B cell (primary cell): ENCODE results near the gene DCUN1D1. TPM values are rescaled to one million over a fixed set of nuclear protein-coding genes. Genes with fewer than 3 reads are reported as not detected.

Experiments used
- ATAC-seq: fragments of 200-7000 bp; cut with Tn5 transposase; one replicate; pipeline ENCODE4 v1.10.0; 2021; ENCODE audit warnings: low read depth, mild to moderate bottlenecking, moderate number of reproducible peaks, moderate library complexity
- CTCF ChIA-PET: fragments of 350-600 bp; sonication (Branson Sonifier 250); formaldehyde crosslinking; loops from one replicate; lab custom pipeline; 2021; ENCODE audit warnings: antibody characterized with exemption, inconsistent platforms; lab: Charles Lee
- POLR2A ChIA-PET: fragments of 350-600 bp; sonication (Branson Sonifier 250); formaldehyde crosslinking; loops from one replicate; lab custom pipeline; 2021; ENCODE audit warnings: antibody characterized with exemption; lab: Charles Lee
- DNase-seq: peaks from one replicate; pipeline ENCODE4 v3.0.0; 2013
- H2AFZ ChIP-seq: 2 replicates; pipeline ENCODE4 v1.6.1; 2012; ENCODE audit warnings: mild to moderate bottlenecking, low read depth, low read length; ENCODE audit not compliant: insufficient read depth, poor library complexity, severe bottlenecking
- H3K27ac ChIP-seq, 2 donors: 1 replicate in 1 of 2; 2 replicates in 1 of 2; pipeline ENCODE4 v1.5.1; 2012 to 2013; ENCODE audit warnings: low read length in 2 of 2, mild to moderate bottlenecking in 2 of 2, moderate library complexity in 1 of 2
- H3K27me3 ChIP-seq, 4 experiments: fragments of 200-600 bp in 1 of 4; sonication (generic) in 1 of 4; replicated peaks in 1 of 4; 1 replicate in 2 of 4; 2 replicates in 2 of 4; pipeline versions ENCODE4 v1.6.1 to v1.7.0; 2013 to 2016; ENCODE audit warnings: low read length in 3 of 4, mild to moderate bottlenecking in 2 of 4, mixed read lengths in 1 of 4, moderate library complexity in 1 of 4; ENCODE audit not compliant: insufficient read depth in 4 of 4, control insufficient read depth in 3 of 4; ENCODE audit errors: control extremely low read depth in 1 of 4
- H3K36me3 ChIP-seq, 2 experiments: replicated peaks in 1 of 2; 1 replicate in 1 of 2; 2 replicates in 1 of 2; pipeline versions ENCODE4 v1.6.1 to v1.7.1; 2013; ENCODE audit warnings: low read length in 1 of 2; ENCODE audit not compliant: insufficient read depth in 2 of 2, control insufficient read depth in 1 of 2; ENCODE audit errors: control extremely low read depth in 1 of 2, extremely low read depth in 1 of 2
- H3K4me1 ChIP-seq, 2 donors: fragments of 200-600 bp in 1 of 2; sonication (generic) in 1 of 2; 1 replicate in 1 of 2; 2 replicates in 1 of 2; pipeline versions ENCODE4 v1.5.1 to v1.6.1; 2013 to 2017; ENCODE audit warnings: low read length in 2 of 2; ENCODE audit not compliant: control insufficient read depth in 2 of 2, insufficient read depth in 2 of 2
- H3K4me2 ChIP-seq: replicated peaks from 2 replicates; pipeline ENCODE3; 2012; ENCODE audit warnings: mild to moderate bottlenecking, low read depth, low read length; ENCODE audit not compliant: poor library complexity, severe bottlenecking
- H3K4me3 ChIP-seq, 5 experiments: fragments of 200-600 bp in 1 of 5; sonication (generic) in 1 of 5; 1 replicate in 3 of 5; 2 replicates in 2 of 5; pipeline versions ENCODE4 v1.5.1 to v1.7.0; 2011 to 2016; ENCODE audit warnings: low read length in 4 of 5, mild to moderate bottlenecking in 4 of 5, low read depth in 2 of 5, control low read depth in 1 of 5, moderate library complexity in 1 of 5; ENCODE audit not compliant: insufficient read depth in 1 of 5; ENCODE audit errors: control extremely low read depth in 1 of 5, extremely low read depth in 1 of 5
- H3K79me2 ChIP-seq: fragments of 200-600 bp; sonication (generic); one replicate; pipeline ENCODE4 v1.6.0; 2016; ENCODE audit warnings: low read length; ENCODE audit not compliant: control insufficient read depth, insufficient read depth
- H3K9ac ChIP-seq: fragments of 200-600 bp; sonication (generic); 2 replicates; pipeline ENCODE4 v1.6.1; 2017; ENCODE audit warnings: mild to moderate bottlenecking, low read length, moderate library complexity
- H3K9me3 ChIP-seq, 3 donors: one replicate each; pipeline versions ENCODE4 v1.6.1 to v1.7.1; 2013; ENCODE audit warnings: low read length in 2 of 3; ENCODE audit not compliant: control insufficient read depth in 2 of 3, insufficient read depth in 1 of 3; ENCODE audit errors: control extremely low read depth in 1 of 3
- H4K20me1 ChIP-seq: 2 replicates; pipeline ENCODE4 v1.6.0; 2012; ENCODE audit warnings: mild to moderate bottlenecking, low read length; ENCODE audit not compliant: insufficient read depth, control insufficient read depth, poor library complexity, severe bottlenecking
- H3K27ac Mint-ChIP-seq: one replicate; pipeline ENCODE4 v1.8.0; 2021; ENCODE audit warnings: mixed read lengths
- H3K27me3 Mint-ChIP-seq: one replicate; pipeline ENCODE4 v1.8.0; 2021; ENCODE audit warnings: mixed read lengths
- H3K4me1 Mint-ChIP-seq: one replicate; pipeline ENCODE4 v1.8.0; 2021; ENCODE audit warnings: mixed read lengths
- H3K4me3 Mint-ChIP-seq: one replicate; pipeline ENCODE4 v1.8.0; 2021; ENCODE audit warnings: mixed read lengths
- H3K9me3 Mint-ChIP-seq: one replicate; pipeline ENCODE4 v1.8.0; 2022; ENCODE audit warnings: mixed read lengths; ENCODE audit not compliant: insufficient read depth
- CTCF ChIP-seq: fragments of 200-600 bp; IDR thresholded peaks from one replicate; pipeline ENCODE4 v1.8.0; 2022; ENCODE audit warnings: antibody characterized with exemption, mild to moderate bottlenecking
- EZH2 ChIP-seq: IDR thresholded peaks from 2 replicates; pipeline ENCODE4 v1.6.1; 2012; ENCODE audit warnings: borderline replicate concordance, low read depth, mild to moderate bottlenecking, moderate library complexity, low read length; ENCODE audit not compliant: insufficient read depth, poor library complexity, severe bottlenecking
- WGBS: methylation state at CpG from one replicate; pipeline ENCODE4 v1.1.5; 2013; ENCODE audit warnings: missing lambda C conversion rate; ENCODE audit not compliant: insufficient coverage; 5-methylcytosine and 5-hydroxymethylcytosine counted together
- intact Hi-C: fragments of 100-400 bp; cut with micrococcal nuclease; formaldehyde crosslinking; loops from one replicate; pipeline ENCODE4 v1.10.0; 2022
- polyA plus RNA-seq: library from polyadenylated mRNA; depleted of rRNA; stranded (reverse); fragments of >200 nt; gene quantifications from 2 replicates; pipeline ENCODE4 v1.2.3, GENCODE V29; 2012
- total RNA-seq, 2 donors: library from RNA; stranded (reverse); fragments of 120-200 nt in 1 of 2; gene quantifications; 1 replicate in 1 of 2; 2 replicates in 1 of 2; pipeline versions ENCODE4 v1.2.3 to v1.2.4, GENCODE V29; 2013 to 2022

Gene DCUN1D1
- total and polyA plus RNA-seq, 2 donors (not counting 1 experiment from before 2014, with no cell fraction given): 3.7 to 35.5 TPM

- H3K27ac Mint-ChIP-seq: no peak overlapping the region
- peaks cover 4 to 8% of the 10 kb centered on the region in 2 experiments for H3K36me3 ChIP-seq
- no peaks in the 10 kb centered on the region for H4K20me1 ChIP-seq
- no peak overlapping the region for H3K4me3 ChIP-seq
- intact Hi-C loops: no loop called here
- DNase-seq: no peak
- POLR2A ChIA-PET: no interaction called here
- CTCF ChIA-PET: no interaction called here
- peaks cover 4% of the 10 kb centered on the region for H3K9me3 Mint-ChIP-seq
- ATAC-seq: no peak
- peaks cover 0 to 2% (median 0%) of the 10 kb centered on the region in 3 donors for H3K9me3 ChIP-seq
- no peaks in the 10 kb centered on the region for H3K27me3 Mint-ChIP-seq
- no peak for TF ChIP-seq EZH2
- TF ChIP-seq CTCF: no peak
- H3K4me1 Mint-ChIP-seq: peaks cover 12% of the 10 kb centered on the region
- H3K27me3 ChIP-seq: no peaks in the 10 kb centered on the region
- no peak overlapping the region for H3K27ac ChIP-seq
- H3K4me2 ChIP-seq: no peak overlapping the region
- H3K4me1 ChIP-seq: peaks cover 0 to 5% of the 10 kb centered on the region in 2 donors
- no peak overlapping the region for H2AFZ ChIP-seq
- H3K9ac ChIP-seq: no peak overlapping the region
- no CpG with 5 or more reads among the region's 4 CpGs for WGBS
- H3K79me2 ChIP-seq: no peaks in the 10 kb centered on the region
- no peak overlapping the region for H3K4me3 Mint-ChIP-seq
Observed at GRCh38 chr3:182921665-182922355, 58.5 kb downstream of the DCUN1D1 start.

- TF ChIP-seq EZH2 (no peak), CTCF (no peak)
Observed at GRCh38 chr3:182920515-182921084, 59.7 kb downstream of the DCUN1D1 start.

More at GRCh38 chr3:182920515-182921084, 59.7 kb downstream of the DCUN1D1 start:
- no peaks in the 10 kb centered on the region for H3K27me3 Mint-ChIP-seq
- Histone ChIP-seq H3K27me3 (no peaks in the 10 kb centered on the region), H3K9me3 (no peaks in the 10 kb centered on the region), H3K9ac (no peak overlapping the region), H3K4me1 (peaks cover 0 to 4% of the 10 kb centered on the region in 2 donors), H4K20me1 (no peaks in the 10 kb centered on the region), H3K79me2 (no peaks in the 10 kb centered on the region), H3K4me3 (no peak overlapping the region), H3K4me2 (no peak overlapping the region), H2AFZ (no peak overlapping the region), H3K36me3 (peaks cover 4 to 8% of the 10 kb centered on the region in 2 experiments), H3K27ac (no peak overlapping the region)
- no peak overlapping the region for H3K27ac Mint-ChIP-seq
- no peaks in the 10 kb centered on the region for H3K9me3 Mint-ChIP-seq
- no peak for DNase-seq
- intact Hi-C loops: no loop called here
- H3K4me1 Mint-ChIP-seq: peaks cover 6% of the 10 kb centered on the region
- POLR2A ChIA-PET: no interaction called here
- CTCF ChIA-PET: no interaction called here
- ATAC-seq: no peak
- WGBS: 93% methylated on average over 5 of the region's 9 CpGs
- no peak overlapping the region for H3K4me3 Mint-ChIP-seq
